HepG2 (cell line): ENCODE measurements around the gene EFEMP2. TPM values are rescaled to one million over a fixed set of nuclear protein-coding genes. Genes with fewer than 3 reads are reported as not detected.

Experiments
- FLYWCH1 ChIP-seq: sonication (generic); formaldehyde crosslinking; IDR thresholded peaks from 2 replicates; pipeline ENCODE4 v1.8.1; 2023; ENCODE audit warnings: mild to moderate bottlenecking, missing genetic modification reagents
- HDAC6 ChIP-seq: fragments of 200-600 bp; sonication (generic); IDR thresholded peaks from 2 replicates; pipeline ENCODE4 v1.7.0; 2017; ENCODE audit warnings: mild to moderate bottlenecking, antibody characterized with exemption, low read length, low read depth
- HNF4A ChIP-seq: sonication (generic); formaldehyde crosslinking; IDR thresholded peaks from 2 replicates; pipeline ENCODE4 v1.4.0; 2020; ENCODE audit warnings: missing genetic modification reagents
- HOXA3 ChIP-seq: sonication (generic); formaldehyde crosslinking; IDR thresholded peaks from 2 replicates; pipeline ENCODE4 v1.5.0; 2020; ENCODE audit warnings: missing genetic modification reagents
- HOXA9 ChIP-seq: sonication (generic); formaldehyde crosslinking; IDR thresholded peaks from 2 replicates; pipeline ENCODE4 v1.8.1; 2022; ENCODE audit warnings: missing genetic modification reagents, mild to moderate bottlenecking, moderate library complexity, borderline replicate concordance
- HOXD1 ChIP-seq: sonication (generic); formaldehyde crosslinking; IDR thresholded peaks from 2 replicates; pipeline ENCODE4 v1.5.0; 2020; ENCODE audit warnings: missing genetic modification reagents
- KDM6A ChIP-seq: IDR thresholded peaks from 2 replicates; pipeline ENCODE4 v1.6.1; 2016; ENCODE audit warnings: low read depth
- MAFK ChIP-seq, 2 experiments: IDR thresholded peaks in 1 of 2; conservative IDR thresholded peaks in 1 of 2; 2 replicates each; pipeline ENCODE4 v1.6.1; 2011; ENCODE audit warnings: improper control_type of control experiment in 2 of 2, low read length in 2 of 2
- RFXANK ChIP-seq: IDR thresholded peaks from 2 replicates; pipeline ENCODE4 v1.6.1; 2016
- SNAPC2 ChIP-seq: sonication (generic); formaldehyde crosslinking; IDR thresholded peaks from 2 replicates; pipeline ENCODE4 v1.8.1; 2022; ENCODE audit warnings: mild to moderate bottlenecking, missing genetic modification reagents
- SOX13 ChIP-seq, 3 experiments: fragments of 450-650 bp in 1 of 3; sonication (generic) in 1 of 3; formaldehyde crosslinking in 1 of 3; IDR thresholded peaks in 2 of 3; conservative IDR thresholded peaks in 1 of 3; 2 replicates each; pipeline versions ENCODE4 v1.5.0 to v1.6.1; 2016 to 2020; ENCODE audit warnings: antibody characterized with exemption in 1 of 3, mild to moderate bottlenecking in 1 of 3, missing compliant biosample characterization in 1 of 3, missing genetic modification reagents in 1 of 3, moderate library complexity in 1 of 3
- TBX3 ChIP-seq: fragments of 450-650 bp; IDR thresholded peaks from 2 replicates; pipeline ENCODE4 v1.6.1; 2017; ENCODE audit warnings: antibody characterized with exemption, mild to moderate bottlenecking, inconsistent platforms, borderline replicate concordance
- ZBTB3 ChIP-seq: sonication (generic); formaldehyde crosslinking; IDR thresholded peaks from 2 replicates; pipeline ENCODE4 v1.4.0; 2020; ENCODE audit warnings: low read depth, mild to moderate bottlenecking, moderate library complexity, missing genetic modification reagents, borderline replicate concordance
- ZMAT3 ChIP-seq: sonication (generic); formaldehyde crosslinking; conservative IDR thresholded peaks from 2 replicates; pipeline ENCODE4 v1.7.0; 2021; ENCODE audit warnings: missing genetic modification reagents
- ZNF510 ChIP-seq: sonication (generic); formaldehyde crosslinking; IDR thresholded peaks from 2 replicates; pipeline ENCODE4 v1.4.0; 2020; ENCODE audit warnings: low read depth, mild to moderate bottlenecking, missing genetic modification reagents
- ZNF644 ChIP-seq: IDR thresholded peaks from 2 replicates; pipeline ENCODE4 v1.6.1; 2016; ENCODE audit warnings: low read depth
- ZNF713 ChIP-seq: sonication (generic); formaldehyde crosslinking; IDR thresholded peaks from 2 replicates; pipeline ENCODE4 v1.4.0; 2020; ENCODE audit warnings: mild to moderate bottlenecking, missing genetic modification reagents
- ZNF773 ChIP-seq: sonication (generic); formaldehyde crosslinking; IDR thresholded peaks from 2 replicates; pipeline ENCODE4 v1.4.0; 2020; ENCODE audit warnings: missing genetic modification reagents, borderline replicate concordance
- ZNF782 ChIP-seq: sonication (generic); formaldehyde crosslinking; IDR thresholded peaks from 2 replicates; pipeline ENCODE4 v1.4.0; 2020; ENCODE audit warnings: missing genetic modification reagents, mild to moderate bottlenecking, borderline replicate concordance
- ZNF816 ChIP-seq: sonication (generic); formaldehyde crosslinking; IDR thresholded peaks from 2 replicates; pipeline ENCODE4 v1.8.0; 2022; ENCODE audit warnings: missing genetic modification reagents, mild to moderate bottlenecking, borderline replicate concordance
- ZNF841 ChIP-seq: sonication (generic); formaldehyde crosslinking; IDR thresholded peaks from 2 replicates; pipeline ENCODE4 v1.8.1; 2023; ENCODE audit warnings: missing genetic modification reagents, borderline replicate concordance
- ZSCAN12 ChIP-seq: sonication (generic); formaldehyde crosslinking; IDR thresholded peaks from 2 replicates; pipeline ENCODE4 v1.9.0; 2021; ENCODE audit warnings: mild to moderate bottlenecking, missing genetic modification reagents
- polyA plus RNA-seq, 8 experiments: library from polyadenylated mRNA; depleted of rRNA in 3 of 8; stranded (reverse) in 7 of 8; unstranded in 1 of 8; fragments of >200 nt; fragmentation: Illumina TruSeq in 4 of 8; extraction: Trizol in 4 of 8; gene quantifications; 2 replicates each; pipeline versions ENCODE4 v1.2.1 to v1.2.3, GENCODE V29; 2011 to 2016; ENCODE audit warnings: low read depth in 4 of 8, missing spikeins in 1 of 8, mixed read lengths in 1 of 8; ENCODE audit not compliant: insufficient read depth in 1 of 8
- total RNA-seq, 5 experiments: library from RNA; depleted of rRNA; stranded (reverse); fragments of >200 nt; fragmentation: Illumina TruSeq; extraction: Trizol; gene quantifications; 2 replicates each; pipeline ENCODE4 v1.2.3, GENCODE V29; 2016; ENCODE audit warnings: low read depth in 1 of 5
- TF ChIP-seq, protein P1 (sequence below): sonication (generic); formaldehyde crosslinking; IDR thresholded peaks from 2 replicates; pipeline ENCODE4 v1.8.0; 2022; ENCODE audit warnings: missing genetic modification reagents, mild to moderate bottlenecking, borderline replicate concordance
- TF ChIP-seq, protein P2 (sequence below): IDR thresholded peaks from 2 replicates; pipeline ENCODE4 v1.6.1; 2016; ENCODE audit warnings: missing compliant biosample characterization, missing genetic modification reagents, borderline replicate concordance
- TF ChIP-seq, protein P3 (sequence below): IDR thresholded peaks from 2 replicates; pipeline ENCODE4 v1.6.1; 2016; ENCODE audit warnings: low read depth
- TF ChIP-seq, protein P4 (sequence below): sonication (generic); formaldehyde crosslinking; IDR thresholded peaks from 2 replicates; pipeline ENCODE4 v1.5.1; 2020; ENCODE audit warnings: missing genetic modification reagents, mild to moderate bottlenecking, borderline replicate concordance

The EFEMP2 gene
- total and polyA plus RNA-seq, 2 of the 13 experiments (the other 11 are each of a cell fraction or from before 2014, with no cell fraction given): 7.4 to 29.7 TPM

DNA sequence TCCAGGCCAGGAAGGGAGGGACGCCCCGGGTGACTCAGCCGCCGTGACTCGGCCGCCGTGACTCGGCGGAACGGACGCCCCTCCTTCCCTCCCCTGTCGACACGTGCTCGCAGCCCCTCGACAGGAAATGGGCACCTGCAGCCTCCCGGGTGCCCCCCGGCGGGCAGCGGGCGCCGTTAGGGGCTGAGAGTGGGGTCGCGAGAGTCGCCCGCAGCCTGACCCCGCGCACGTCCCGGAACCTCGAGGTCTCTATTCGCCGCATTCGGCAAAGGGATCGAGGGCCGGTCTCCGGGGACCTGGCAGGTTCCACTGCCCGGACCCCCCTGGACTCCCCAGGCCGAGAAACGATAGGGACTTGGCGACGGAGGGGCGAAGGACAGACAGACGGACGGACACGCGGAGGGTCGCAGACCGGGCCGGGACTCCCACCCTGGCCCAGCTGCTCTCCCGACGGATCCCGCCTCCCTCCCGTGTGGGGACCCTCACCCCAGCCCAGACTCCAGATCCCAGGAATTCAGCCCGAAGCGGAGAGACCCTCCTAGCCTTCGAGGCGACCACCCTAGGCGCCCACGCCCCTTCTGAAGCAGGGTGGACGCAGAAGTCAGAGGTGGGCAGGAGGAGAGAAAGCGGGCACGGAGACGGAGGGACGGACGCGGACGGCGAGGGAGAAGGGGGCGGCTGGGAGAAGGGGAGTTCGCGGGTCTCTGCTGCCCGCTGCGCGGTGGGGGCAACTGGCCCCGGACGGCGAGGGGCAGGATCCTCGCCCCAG lies 26.9 kb upstream of the EFEMP2 start (continued):
- TF ChIP-seq HOXD1 (CRISPR knock-in tag) (no peak), HOXA9 (0 out of 2 replicates have a peak, but pooled peaks have one; percentile 74), HOXA3 (CRISPR knock-in tag) (peak; percentile 54; the same call in 1 of the 2 replicates), ZNF841 (CRISPR knock-in tag) (peak; percentile 58; the same call in 1 of the 2 replicates), ZMAT3 (0 out of 2 replicates have a peak, but pooled peaks have one; percentile 1), HDAC6 (no peak), ZNF510 (no peak), ZNF773 (CRISPR knock-in tag) (peak; percentile 54; the same call in 1 of the 2 replicates), ZNF816 (CRISPR knock-in tag) (no peak; the same call in 1 of the 2 replicates), ZNF713 (CRISPR knock-in tag) (no peak), ZNF782 (CRISPR knock-in tag) (no peak), HNF4A (no peak), ZNF644 (CRISPR knock-in tag) (no peak), FLYWCH1 (CRISPR knock-in tag) (no peak), SOX13 (IDR thresholded peaks at IDR 0.05) (no peak), SOX13 (CRISPR knock-in tag; conservative IDR thresholded peaks at IDR 0.05 in 1 of 2, IDR thresholded peaks at IDR 0.05 in 1 of 2) (peak in 1 of 2 experiments; percentile 21; a peak in 1 of 4 replicates), RFXANK (no peak), KDM6A (no peak), TBX3 (no peak), ZBTB3 (CRISPR knock-in tag) (no peak), SNAPC2 (CRISPR knock-in tag) (0 out of 2 replicates have a peak, but pooled peaks have one; percentile 52), ZSCAN12 (CRISPR knock-in tag) (no peak), MAFK (conservative IDR thresholded peaks at IDR 0.05 in 1 of 2, IDR thresholded peaks at IDR 0.05 in 1 of 2; ENCODE audit: low read length in 2 of 2) (peak; percentile 1 to 53; a peak in 1 of 4 replicates)
- TF ChIP-seq, protein P1, sequence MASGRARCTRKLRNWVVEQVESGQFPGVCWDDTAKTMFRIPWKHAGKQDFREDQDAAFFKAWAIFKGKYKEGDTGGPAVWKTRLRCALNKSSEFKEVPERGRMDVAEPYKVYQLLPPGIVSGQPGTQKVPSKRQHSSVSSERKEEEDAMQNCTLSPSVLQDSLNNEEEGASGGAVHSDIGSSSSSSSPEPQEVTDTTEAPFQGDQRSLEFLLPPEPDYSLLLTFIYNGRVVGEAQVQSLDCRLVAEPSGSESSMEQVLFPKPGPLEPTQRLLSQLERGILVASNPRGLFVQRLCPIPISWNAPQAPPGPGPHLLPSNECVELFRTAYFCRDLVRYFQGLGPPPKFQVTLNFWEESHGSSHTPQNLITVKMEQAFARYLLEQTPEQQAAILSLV (CRISPR knock-in tag): peak; percentile 51; the same call in 1 of the 2 replicates
- TF ChIP-seq, protein P2, sequence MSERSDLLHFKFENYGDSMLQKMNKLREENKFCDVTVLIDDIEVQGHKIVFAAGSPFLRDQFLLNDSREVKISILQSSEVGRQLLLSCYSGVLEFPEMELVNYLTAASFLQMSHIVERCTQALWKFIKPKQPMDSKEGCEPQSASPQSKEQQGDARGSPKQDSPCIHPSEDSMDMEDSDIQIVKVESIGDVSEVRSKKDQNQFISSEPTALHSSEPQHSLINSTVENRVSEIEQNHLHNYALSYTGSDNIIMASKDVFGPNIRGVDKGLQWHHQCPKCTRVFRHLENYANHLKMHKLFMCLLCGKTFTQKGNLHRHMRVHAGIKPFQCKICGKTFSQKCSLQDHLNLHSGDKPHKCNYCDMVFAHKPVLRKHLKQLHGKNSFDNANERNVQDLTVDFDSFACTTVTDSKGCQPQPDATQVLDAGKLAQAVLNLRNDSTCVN (CRISPR knock-in tag): no peak; the same call in 1 of the 2 replicates
- TF ChIP-seq, protein P3, sequence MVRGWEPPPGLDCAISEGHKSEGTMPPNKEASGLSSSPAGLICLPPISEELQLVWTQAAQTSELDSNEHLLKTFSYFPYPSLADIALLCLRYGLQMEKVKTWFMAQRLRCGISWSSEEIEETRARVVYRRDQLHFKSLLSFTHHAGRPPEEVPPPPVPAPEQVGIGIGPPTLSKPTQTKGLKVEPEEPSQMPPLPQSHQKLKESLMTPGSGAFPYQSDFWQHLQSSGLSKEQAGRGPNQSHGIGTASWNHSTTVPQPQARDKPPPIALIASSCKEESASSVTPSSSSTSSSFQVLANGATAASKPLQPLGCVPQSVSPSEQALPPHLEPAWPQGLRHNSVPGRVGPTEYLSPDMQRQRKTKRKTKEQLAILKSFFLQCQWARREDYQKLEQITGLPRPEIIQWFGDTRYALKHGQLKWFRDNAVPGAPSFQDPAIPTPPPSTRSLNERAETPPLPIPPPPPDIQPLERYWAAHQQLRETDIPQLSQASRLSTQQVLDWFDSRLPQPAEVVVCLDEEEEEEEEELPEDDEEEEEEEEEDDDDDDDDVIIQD (CRISPR knock-in tag): no peak
- TF ChIP-seq, protein P4, sequence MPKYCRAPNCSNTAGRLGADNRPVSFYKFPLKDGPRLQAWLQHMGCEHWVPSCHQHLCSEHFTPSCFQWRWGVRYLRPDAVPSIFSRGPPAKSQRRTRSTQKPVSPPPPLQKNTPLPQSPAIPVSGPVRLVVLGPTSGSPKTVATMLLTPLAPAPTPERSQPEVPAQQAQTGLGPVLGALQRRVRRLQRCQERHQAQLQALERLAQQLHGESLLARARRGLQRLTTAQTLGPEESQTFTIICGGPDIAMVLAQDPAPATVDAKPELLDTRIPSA (CRISPR knock-in tag): no peak
